GM21390 (cell line): ENCODE measurements around the gene GCM1.

Experiments
- ATAC-seq: cut with Tn5 transposase; IDR thresholded peaks from one replicate; pipeline ENCODE4 v1.9.1; 2021; ENCODE audit not compliant: unreplicated experiment

Gene GCM1

DNA sequence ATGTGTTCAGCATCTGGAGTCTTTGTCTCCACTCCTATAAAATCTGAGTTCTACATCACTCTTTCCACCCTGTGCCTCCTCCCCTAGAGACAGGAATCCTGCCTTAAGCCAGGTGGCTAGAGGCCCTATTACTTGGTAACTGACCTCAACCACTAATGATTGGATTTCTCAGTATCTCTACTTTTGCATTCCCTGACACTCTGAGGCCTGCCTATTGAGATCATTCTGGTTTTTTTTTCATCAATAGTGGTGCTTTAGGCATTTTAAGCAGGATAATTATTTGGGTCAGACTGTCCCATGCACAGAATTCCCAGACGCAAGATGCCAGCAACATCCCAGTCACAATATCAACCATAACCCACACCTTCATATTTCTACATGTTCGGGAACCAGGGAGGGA, 3.9 kb upstream of the GCM1 start:
- no peak for ATAC-seq

DNA sequence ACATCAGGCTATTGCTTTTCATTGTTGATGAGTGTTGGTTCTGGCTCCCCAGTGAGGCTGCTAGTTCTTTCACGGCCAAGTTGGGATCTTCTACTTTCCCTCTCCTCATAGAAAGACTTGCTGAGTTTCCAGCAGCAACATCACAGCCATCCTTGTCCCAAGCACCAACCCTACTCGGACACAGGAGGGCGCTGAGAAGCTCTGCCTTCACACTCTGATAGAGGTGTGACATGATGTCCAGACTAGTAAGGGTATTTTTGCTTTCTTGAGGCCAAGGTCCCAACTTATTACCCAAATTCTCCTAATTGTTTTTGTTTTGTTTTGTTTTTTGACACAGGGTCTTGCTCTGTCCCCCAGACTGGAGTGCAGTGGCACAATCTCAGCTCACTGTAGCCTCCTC, 3.0 kb upstream of the GCM1 start:
- no peak for ATAC-seq

DNA sequence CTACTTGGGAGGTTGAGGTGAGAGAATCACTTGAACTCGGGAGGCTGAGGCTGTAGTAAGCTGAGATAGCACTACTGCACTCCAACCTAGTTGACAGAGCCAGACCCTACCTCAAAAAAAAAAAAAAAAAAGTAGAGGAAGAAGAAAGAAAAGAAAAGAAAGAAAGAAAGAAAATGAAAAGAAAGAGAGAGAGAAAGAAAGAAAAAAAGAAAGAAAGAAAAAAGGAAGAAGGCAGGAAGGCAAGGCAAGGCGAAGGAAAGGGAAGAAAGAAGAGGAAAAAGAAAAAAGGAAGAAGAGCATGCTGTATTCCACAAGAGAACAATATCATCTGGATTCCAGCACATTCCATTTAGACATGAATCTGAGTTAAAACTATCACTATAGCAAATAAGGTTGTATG, 3.8 kb downstream of the GCM1 start:
- no peak for ATAC-seq

DNA sequence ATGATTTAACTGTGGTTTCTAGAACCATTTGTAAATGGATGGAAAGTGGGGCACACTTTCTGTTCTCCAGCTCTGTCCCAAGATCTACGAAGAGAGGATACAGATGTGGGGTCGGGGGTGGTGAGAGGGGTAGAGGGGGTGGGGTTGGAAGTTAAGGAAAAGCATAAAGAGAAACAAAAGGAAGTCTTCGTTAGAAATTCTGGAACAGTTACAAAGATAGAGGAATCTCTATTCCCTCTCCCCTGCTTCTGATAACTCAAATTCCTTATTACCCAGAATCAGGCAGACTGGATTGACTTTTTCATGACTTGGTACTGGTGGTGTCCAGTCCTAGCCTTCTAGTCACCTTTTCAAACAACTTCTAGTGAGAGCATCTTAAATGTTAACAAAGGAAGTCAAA, 4.9 kb downstream of the GCM1 start:
- no peak for ATAC-seq

DNA sequence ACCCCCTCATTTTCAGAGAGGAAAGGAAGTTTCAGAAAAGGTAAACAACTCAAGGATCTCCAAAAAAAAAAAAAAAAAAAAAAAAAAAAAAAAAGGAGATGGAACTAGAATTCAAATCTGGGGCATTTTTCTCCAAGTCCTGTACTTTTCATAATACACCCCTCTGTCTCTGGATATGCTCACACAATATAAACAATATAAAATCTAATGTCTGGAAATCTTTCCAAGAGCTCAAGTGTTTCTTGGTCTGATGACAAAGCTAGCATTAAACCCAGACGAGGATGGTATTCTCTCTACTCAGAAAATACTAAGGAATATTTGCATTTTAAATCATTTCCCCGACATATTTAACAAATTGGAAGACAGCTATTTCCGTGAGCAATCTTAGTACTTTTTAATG, 5.8 kb downstream of the GCM1 start:
- no peak for ATAC-seq

DNA sequence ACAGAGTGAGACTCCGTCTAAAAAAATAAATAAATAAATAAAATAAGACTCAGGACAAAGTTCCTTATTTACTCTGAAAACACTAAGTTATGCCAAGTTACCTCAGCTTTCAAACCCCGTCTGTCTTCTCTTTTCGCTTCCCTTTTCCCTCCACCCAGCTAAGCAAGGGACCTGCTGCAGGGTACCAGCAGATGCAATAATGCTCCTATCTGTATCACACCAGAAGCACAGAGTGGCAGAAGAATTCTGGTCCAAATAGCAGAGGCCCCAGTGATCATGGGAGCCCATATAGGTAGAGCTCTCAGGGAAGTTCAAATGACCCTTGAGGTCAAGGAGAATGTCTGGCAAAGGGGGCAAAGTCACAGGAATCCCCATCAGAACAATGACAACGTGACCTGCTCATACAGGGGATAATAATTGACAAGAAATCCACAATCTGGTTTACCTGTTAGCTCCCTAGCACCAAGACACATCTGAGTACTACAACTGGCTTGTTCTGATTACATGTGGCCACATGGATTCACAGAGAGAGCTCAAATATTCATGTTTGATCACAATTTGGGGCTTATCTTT, 8.7 kb downstream of the GCM1 start:
- no peak for ATAC-seq

DNA sequence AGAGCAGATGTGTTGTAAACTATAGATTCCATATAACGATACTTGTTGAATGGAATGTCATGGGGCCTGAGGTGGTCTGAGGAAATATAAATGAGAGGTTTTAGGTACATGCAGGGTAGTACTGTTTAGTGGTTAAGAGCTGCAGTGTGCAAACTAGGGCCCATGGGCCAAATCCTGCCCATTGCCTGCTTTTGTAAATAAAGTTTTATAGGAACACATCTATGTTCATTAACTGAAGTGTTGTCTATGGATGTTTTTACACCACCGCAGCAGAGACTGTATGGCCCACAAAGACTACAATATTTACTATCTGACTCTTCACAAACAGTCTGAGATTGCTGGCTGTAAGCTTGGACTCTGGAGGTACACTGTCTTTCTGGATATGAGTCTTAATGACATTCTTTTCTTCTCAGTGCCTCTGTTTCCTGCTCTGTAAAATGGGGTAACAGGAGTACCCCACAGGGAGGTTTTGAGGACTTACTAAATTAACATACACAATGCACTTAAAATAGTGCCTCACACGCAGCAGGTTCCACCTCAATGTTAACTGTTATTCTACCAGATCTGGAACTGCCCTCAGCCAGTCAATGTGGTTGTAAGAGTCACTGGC, 12.5 kb downstream of the GCM1 start:
- no peak for ATAC-seq

DNA sequence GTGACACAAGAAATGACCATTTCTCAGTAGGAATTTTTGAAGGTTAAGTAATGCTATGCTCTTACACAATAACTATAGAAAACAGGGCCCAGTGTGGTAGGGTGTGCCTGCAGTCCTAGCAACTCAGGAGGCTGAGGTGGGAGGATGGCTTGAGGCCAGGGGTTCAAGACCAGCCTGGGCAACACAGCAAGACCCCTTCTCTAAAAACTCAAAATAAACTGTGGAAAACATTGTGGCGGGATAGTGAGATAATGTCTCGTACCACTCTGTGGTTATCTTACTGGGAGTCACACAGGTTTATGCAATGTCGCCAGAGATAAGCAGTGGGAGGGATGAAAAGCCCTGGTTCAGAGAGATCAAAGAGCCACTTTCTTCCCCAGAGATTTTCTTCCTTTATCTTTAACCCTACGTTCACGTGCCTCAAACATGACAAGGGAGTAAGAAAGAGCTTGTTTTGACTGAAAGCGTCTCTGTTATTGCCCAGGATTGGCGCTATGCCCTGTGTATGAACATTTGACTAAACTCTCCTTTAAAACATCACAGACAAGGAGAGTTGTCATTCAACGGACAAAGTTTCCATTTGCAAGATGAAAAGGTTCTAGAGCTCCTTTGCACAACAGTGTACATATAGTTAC, 13.9 kb downstream of the GCM1 start:
- ATAC-seq, result no peak

DNA sequence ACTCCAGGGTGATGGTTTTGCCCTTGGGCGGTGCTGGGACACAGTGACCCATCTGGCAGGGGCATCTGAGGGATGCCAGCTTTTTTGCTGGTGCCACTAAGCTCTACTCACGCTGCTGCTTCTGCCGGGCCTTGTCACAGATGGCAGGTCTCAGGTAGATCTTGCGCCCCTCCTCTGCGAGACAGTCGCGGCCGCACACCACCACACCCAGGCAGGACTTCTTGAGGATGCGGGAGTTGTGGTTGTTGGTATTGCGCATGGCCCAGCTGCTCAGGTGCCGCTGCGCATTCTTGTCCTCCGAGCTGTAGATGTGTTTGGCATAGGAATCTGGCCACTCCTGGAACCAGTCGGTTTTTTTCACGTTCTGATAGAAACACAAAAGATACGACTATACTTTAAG, 14.7 kb downstream of the GCM1 start:
- ATAC-seq, result no peak

DNA sequence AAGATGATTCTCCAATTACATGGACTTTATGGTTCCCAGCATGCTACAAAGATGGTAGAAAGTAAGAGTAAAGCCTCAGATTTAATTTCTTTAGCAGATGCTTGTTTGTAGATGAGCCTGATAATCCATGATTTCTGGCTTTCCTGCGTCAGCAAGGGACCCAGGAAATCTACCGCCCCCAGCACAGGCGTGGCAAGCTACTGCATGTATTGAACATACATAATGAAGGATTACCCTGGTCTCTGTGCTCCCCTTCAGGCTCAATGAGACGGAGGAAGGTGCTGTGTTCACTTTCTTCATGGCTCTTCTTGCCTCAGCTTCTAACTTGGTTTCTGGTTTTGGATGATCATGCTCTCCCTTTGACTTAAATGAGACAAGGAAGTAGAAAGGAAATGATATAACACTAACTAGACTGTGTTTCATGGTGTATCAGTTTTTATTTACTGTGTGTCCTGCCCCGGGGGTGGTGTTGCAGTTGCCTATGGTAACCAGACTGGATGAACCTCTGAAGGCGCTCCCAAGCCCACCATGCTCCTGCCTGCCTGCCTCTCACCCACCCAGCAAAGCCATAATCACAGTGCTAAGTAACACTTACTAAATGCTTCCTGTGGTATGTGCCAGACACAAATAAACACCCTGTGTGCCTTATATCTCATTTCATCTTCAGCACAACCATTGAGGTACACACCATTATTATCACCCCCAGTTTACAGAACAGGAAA, 17.9 kb downstream of the GCM1 start:
- no peak for ATAC-seq

DNA sequence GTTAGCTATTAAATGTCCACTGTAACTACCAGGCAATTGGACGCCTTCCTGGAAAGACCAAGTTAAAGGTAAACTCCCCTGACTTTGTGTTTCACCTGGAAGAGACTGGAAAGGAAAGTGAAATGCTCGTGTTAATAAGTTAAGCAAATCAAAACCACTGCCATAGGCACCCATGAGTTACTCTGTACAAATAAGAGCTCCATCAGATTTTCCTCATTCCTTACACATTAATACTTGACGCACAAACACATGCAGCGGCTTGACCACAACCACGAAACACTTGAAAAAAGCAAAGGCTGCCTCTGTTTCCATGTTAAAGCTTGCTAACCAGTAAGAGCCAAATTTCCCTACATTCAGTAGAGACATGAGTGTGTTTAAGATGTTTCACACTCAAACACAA, 19.8 kb downstream of the GCM1 start:
- no peak for ATAC-seq

DNA sequence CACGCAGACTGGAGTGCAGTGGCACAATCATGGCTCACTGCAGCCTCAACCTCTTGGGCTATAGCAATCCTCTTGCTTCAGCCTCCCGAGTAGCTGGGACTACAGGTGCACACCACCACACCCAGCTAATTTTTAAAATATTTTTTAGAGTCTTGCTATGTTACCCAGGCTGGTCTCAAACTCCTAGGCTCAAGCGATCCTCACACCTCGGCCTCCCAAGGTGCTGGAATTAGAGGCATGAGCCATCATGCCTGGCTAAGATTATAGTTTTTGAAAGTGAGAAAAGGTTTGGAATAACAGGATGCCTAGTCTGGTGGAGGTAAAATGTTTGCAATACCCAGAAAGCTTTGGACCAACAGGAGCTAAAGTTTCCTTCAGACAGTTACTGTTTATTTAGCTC, 23.4 kb downstream of the GCM1 start:
- no peak for ATAC-seq

DNA sequence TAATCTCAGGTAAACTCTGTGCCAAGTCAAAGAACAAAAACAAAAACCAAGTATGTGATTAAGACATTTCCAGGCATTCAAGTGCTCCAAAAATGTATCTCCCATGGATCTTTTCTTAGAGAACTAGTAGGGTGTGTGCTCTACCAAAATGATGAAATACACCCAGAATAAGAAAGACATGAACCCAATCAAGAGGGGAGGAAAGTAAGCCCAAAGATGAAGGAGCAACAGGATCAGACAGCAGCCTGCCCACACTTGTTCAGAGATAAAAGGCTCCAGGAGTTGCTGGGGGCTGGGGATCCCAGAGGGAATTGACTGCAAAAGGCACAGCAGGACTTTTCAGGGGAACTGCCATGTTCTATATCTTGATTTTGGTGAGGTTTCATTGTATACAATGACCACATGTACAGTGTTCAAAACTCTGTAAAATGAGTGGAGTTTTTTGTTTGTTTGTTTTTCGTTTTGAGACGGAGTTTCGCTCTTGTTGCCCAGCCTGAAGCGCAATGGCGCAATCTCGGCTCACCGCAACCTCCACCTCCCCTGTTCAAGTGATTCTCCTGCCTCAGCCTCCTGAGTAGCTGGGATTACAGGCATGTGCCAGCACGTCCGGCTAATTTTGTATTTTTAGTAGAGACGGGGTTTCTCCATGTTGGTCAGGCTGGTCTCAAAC, 24.4 kb downstream of the GCM1 start:
- no peak for ATAC-seq

DNA sequence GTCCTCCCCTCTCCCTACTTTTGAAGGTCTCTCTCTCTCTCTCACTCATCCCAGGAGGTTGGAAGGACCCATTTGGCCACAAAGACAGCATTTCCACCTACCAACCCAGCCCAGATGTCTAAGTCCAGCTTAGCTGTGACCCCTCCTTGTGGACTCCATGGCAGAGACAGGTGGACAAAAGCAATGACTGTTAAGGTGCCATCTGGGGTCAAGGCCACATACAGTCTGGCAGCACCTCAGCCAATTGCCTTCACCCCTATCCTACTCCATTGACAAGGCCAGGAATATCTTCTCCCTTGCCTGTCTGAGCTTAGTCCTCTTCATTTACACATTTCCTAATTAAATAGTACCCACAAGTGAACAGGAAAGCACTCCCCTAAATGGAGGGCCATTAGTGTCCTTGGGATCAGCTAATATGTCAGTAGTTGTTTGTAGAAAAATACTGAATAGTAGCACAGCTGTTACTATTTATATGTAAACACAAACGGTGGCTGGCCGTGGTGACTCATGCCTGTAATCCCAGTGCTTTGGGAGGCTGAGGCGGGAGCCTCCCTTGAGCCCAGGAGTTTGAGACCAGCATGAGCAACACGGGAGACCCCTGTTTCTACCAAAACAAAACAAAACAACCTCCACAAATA, 28.8 kb downstream of the GCM1 start:
- no peak for ATAC-seq

DNA sequence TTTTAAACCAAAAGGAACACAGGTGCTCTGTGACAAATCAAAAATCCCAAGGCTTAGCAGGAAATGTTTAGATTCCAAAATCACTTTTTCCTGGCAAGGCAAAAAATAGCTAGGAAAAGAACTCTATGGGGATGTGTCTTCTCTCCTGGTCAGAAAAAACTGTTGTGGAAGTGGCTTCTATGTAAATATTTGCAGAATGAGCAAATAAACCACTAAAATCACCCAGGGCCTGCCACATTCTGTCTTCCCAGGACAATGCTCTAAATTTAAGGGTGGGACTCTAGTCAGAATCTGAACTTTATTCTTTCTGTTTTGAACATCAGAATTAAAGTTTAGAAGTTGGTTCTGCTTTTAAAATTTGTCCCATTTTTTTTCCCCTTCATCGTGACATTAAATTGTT, 29.3 kb downstream of the GCM1 start:
- no peak for ATAC-seq

DNA sequence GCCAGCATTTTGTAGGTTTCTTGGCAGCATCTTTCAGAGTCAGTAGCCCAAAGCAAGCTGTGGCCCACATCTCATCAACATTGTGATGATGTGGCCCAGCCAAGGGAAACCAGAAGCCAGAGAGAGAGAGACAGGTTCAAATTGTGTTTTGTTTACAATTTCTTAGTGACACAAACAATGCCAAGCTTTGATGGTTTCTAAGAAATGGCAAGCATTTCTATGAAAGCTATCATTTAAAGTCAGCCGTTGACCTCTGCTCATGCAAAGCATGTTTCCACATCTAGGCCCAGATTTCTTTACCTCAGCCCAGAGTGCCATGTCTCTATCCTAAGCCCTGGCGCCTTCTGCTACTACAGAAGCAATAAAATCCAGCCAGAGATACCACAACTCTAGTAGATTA, 32.9 kb downstream of the GCM1 start:
- ATAC-seq, result no peak

DNA sequence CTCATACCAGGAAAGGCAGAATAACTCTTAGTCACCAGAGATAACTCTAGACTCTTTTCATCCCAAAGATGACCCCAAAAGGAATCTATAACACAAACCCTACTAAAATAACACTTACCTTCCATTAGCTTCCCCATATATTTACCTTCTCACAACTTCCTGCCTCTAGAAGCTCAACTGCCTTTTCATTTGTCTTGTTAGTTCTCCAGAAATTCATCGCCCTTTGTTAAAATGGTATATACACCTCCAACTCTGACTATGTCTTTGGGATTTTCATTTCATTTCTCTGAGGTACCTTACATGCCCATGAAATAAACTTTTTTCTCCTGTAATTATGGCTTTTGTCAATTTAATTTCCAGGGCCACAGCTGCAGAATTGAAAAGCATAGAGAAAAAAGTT, 33.5 kb downstream of the GCM1 start:
- ATAC-seq, result no peak

DNA sequence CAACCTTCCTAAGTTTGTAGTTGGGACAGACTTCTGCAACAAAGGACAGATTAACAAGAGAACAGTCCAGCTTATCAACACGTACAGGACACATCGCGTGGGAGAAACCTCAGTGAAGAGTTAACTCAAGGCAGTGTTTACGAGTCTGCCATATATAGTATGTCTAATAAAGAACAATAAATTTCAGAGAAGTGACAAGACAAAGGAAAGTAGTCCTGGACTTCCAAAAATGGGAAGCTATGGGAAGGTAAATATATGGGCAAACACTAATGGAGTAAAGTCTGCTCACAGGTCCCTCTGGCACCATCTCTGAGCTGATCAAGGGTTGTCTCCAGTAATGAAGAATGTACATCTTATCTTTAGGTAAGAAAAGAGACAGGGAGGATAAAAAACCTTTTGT, 34.9 kb downstream of the GCM1 start:
- ATAC-seq, result no peak

DNA sequence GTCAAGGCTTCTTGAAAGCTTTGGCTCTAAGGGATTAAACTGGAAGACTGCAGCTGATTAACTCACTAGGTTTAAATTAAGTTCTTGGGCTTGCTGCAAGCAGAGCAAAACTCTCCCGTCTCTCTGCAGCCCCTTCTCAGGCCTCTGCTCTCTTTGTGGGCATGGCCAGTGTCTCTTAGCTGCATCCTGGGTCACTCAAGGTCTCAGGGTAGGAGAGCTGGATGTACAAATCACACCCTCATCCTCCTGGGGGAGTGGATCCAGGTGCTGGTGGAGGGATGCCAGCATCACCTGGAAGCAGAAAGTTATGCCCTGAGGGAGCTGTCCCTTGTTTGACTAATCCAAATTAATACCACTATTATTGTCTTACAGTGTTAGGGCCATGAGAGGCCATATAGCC, 35.8 kb downstream of the GCM1 start:
- no peak for ATAC-seq

DNA sequence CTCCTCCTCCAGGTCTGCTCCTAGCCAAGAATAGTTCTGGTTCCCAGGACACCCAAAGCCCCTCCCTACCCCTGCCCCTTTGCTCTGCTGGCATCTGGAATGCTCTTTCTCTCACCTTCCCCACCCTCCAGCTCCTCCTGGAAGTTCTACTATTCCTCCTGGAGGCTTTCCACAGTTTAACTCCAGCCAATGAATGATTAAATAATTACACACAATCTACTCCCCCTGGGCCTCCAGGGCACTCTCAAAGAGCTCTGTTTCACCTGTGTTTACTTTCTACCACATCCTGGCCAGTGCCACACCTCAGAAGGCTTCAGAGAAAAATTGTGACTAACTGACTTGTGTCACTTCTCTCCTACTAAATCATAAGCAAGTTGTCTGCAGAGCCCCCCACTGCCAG, 36.2 kb downstream of the GCM1 start:
- ATAC-seq, result no peak

DNA sequence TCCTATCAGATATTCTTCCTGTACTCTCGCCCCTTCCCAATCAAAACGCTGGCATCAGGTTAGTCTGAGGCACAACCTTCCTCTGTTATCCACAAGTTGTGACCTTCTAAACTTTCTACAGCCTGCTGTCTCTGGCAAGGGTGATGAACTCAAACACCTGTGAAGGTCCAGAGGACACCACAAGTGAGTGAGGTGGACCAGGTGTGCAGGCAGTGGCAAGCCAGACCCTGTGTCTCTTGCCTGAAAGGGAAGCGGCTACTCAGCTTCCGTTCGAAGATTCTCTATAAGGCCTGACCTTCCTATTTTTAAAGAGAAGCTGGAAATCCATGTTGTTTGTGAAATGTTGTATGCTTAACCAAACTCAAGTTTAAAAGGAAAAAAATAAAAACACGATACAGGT, 36.8 kb downstream of the GCM1 start:
- ATAC-seq, result no peak
